NCI-H82 (cell line): Measurements from ENCODE around the gene TBC1D16.

Experiments used
- DNase-seq: peaks from one replicate; lab custom pipeline; 2025; lab: John Stamatoyannopoulos, UW

The TBC1D16 gene

GRCh38 chr17:80035687-80035936, at the start of gene TBC1D16:
TBC1D16 (minus strand) TSS chr17:80035872; CDS start chr17:80013547, 22,325 bp downstream.
- DNase-seq: no peak

- no peak for DNase-seq
Observed at GRCh38 chr17:80084773-80085172, 49.1 kb upstream of the TBC1D16 start.

- DNase-seq: no peak
Observed at GRCh38 chr17:80083136-80083661, 47.5 kb upstream of the TBC1D16 start.

GRCh38 chr17:80082403-80083135, 46.9 kb upstream of the TBC1D16 start:
- DNase-seq: peak; percentile 92

- no peak for DNase-seq
Observed at GRCh38 chr17:80081596-80081995, 45.9 kb upstream of the TBC1D16 start.

GRCh38 chr17:80080081-80080480, 44.4 kb upstream of the TBC1D16 start:
- no peak for DNase-seq

GRCh38 chr17:80072410-80072809, 36.7 kb upstream of the TBC1D16 start:
- DNase-seq: no peak

- no peak for DNase-seq
Observed at GRCh38 chr17:80071116-80071841, 35.6 kb upstream of the TBC1D16 start.

- DNase-seq: no peak
Observed at GRCh38 chr17:80070375-80071115, 34.9 kb upstream of the TBC1D16 start.

- no peak for DNase-seq
Observed at GRCh38 chr17:80068301-80069222, 32.9 kb upstream of the TBC1D16 start.

GRCh38 chr17:80067393-80067986, 31.8 kb upstream of the TBC1D16 start:
- DNase-seq: no peak

GRCh38 chr17:80065478-80066170, 30.0 kb upstream of the TBC1D16 start:
- DNase-seq: no peak

GRCh38 chr17:80064696-80065095, 29.0 kb upstream of the TBC1D16 start:
- no peak for DNase-seq

- no peak for DNase-seq
Observed at GRCh38 chr17:80063830-80064585, 28.3 kb upstream of the TBC1D16 start.

GRCh38 chr17:80061421-80061820, 25.7 kb upstream of the TBC1D16 start:
- DNase-seq: no peak

- DNase-seq: no peak
Observed at GRCh38 chr17:80060644-80061043, 25.0 kb upstream of the TBC1D16 start.

- no peak for DNase-seq
Observed at GRCh38 chr17:80058311-80058955, 22.8 kb upstream of the TBC1D16 start.

- DNase-seq: no peak
Observed at GRCh38 chr17:80055597-80055996, 19.9 kb upstream of the TBC1D16 start.

GRCh38 chr17:80053102-80053501, 17.4 kb upstream of the TBC1D16 start:
- no peak for DNase-seq
